ENCODE data around the gene SMURF2. TPM values are rescaled to one million over a fixed set of nuclear protein-coding genes. Genes with fewer than 3 reads are reported as not detected.

Gene SMURF2
- total RNA-seq, 1 donor from 2014 or later = 33.3 TPM

DNA sequence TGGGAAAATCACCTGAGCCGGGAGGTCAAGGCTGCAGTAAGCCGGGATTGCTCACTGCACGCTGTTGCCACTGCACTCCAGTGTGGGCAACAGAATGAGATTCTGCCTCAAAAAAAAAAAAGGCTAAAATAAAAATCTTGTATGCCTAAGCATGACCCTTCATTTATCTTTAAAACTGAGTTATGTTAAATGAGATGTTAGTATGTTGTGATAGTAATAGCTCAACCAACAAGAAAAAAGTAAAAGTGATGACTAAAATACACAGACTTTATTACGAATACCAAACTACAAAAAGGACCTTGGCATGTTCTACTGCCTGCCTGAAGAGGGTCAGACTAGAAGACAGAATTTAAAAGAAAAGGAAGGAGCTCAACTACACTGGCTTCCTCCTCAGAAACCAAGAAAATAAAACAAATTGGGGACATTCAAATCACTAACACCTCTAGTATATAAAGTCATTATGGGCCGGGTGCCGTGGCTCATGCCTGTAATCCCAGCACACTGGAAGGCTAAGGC lies 4.4 kb downstream of the SMURF2 start:
- Mint-ChIP-seq H3K9me3 (ENCODE audit: unreplicated experiment) (peaks cover 5% of the 10 kb centered on the region), H3K4me1 (ENCODE audit: low read depth, unreplicated experiment) (peaks cover 9% of the 10 kb centered on the region), H3K36me3 (ENCODE audit: unreplicated experiment) (peaks cover 10% of the 10 kb centered on the region), H3K27ac (ENCODE audit: unreplicated experiment) (no peak overlapping the region), H3K27me3 (ENCODE audit: unreplicated experiment) (peaks cover 5% of the 10 kb centered on the region), H3K4me3 (ENCODE audit: unreplicated experiment) (no peak overlapping the region)
- no peak for DNase-seq
- TF ChIP-seq, protein P1, sequence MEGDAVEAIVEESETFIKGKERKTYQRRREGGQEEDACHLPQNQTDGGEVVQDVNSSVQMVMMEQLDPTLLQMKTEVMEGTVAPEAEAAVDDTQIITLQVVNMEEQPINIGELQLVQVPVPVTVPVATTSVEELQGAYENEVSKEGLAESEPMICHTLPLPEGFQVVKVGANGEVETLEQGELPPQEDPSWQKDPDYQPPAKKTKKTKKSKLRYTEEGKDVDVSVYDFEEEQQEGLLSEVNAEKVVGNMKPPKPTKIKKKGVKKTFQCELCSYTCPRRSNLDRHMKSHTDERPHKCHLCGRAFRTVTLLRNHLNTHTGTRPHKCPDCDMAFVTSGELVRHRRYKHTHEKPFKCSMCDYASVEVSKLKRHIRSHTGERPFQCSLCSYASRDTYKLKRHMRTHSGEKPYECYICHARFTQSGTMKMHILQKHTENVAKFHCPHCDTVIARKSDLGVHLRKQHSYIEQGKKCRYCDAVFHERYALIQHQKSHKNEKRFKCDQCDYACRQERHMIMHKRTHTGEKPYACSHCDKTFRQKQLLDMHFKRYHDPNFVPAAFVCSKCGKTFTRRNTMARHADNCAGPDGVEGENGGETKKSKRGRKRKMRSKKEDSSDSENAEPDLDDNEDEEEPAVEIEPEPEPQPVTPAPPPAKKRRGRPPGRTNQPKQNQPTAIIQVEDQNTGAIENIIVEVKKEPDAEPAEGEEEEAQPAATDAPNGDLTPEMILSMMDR (IDR thresholded peaks at IDR 0.05; ENCODE audit: partially characterized antibody, unreplicated experiment) = no peak

- Mint-ChIP-seq H3K27me3 (ENCODE audit: unreplicated experiment) (no peaks in the 10 kb centered on the region), H3K4me3 (ENCODE audit: unreplicated experiment) (no peak overlapping the region), H3K4me1 (ENCODE audit: low read depth, unreplicated experiment) (peaks cover 9% of the 10 kb centered on the region), H3K36me3 (ENCODE audit: unreplicated experiment) (peaks cover 10% of the 10 kb centered on the region), H3K9me3 (ENCODE audit: unreplicated experiment) (no peaks in the 10 kb centered on the region), H3K27ac (ENCODE audit: unreplicated experiment) (no peak overlapping the region)
- no peak for DNase-seq
- TF ChIP-seq, protein P1 (IDR thresholded peaks at IDR 0.05; ENCODE audit: partially characterized antibody, unreplicated experiment) = no peak
Measured at GRCh38 chr17:64655704-64656103, 6.4 kb downstream of the SMURF2 start.

DNA sequence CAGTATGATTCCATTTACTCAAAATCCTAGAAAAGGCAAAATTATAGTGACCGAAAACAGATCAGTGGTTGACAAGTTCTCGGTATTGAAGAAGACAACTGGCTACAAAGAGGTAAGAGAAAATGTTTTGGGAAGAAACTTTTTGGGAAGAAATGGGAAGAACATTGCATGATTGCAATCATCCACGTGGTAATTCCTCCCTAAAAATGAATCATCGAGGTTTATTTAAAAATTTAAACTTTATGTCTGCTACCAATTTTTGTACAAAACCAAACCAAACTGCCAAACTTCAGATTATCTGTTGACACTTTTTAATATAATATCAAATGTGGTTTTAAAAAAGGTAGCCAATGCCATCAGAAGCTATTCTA lies 8.1 kb downstream of the SMURF2 start:
- Mint-ChIP-seq H3K4me1 (ENCODE audit: low read depth, unreplicated experiment) (peaks cover 1% of the 10 kb centered on the region), H3K27ac (ENCODE audit: unreplicated experiment) (no peak overlapping the region), H3K36me3 (ENCODE audit: unreplicated experiment) (peaks cover 10% of the 10 kb centered on the region), H3K9me3 (ENCODE audit: unreplicated experiment) (no peaks in the 10 kb centered on the region), H3K4me3 (ENCODE audit: unreplicated experiment) (no peak overlapping the region), H3K27me3 (ENCODE audit: unreplicated experiment) (no peaks in the 10 kb centered on the region)
- no peak for DNase-seq
- TF ChIP-seq, protein P1 (IDR thresholded peaks at IDR 0.05; ENCODE audit: partially characterized antibody, unreplicated experiment) = no peak

- H3K9me3 Mint-ChIP-seq (ENCODE audit: unreplicated experiment) = no peaks in the 10 kb centered on the region
- H3K4me3 Mint-ChIP-seq (ENCODE audit: unreplicated experiment) = no peak overlapping the region
- peaks cover 1% of the 10 kb centered on the region for H3K4me1 Mint-ChIP-seq (ENCODE audit: low read depth, unreplicated experiment)
- no peaks in the 10 kb centered on the region for H3K27me3 Mint-ChIP-seq (ENCODE audit: unreplicated experiment)
- H3K27ac Mint-ChIP-seq (ENCODE audit: unreplicated experiment) = no peak overlapping the region
- peaks cover 10% of the 10 kb centered on the region for H3K36me3 Mint-ChIP-seq (ENCODE audit: unreplicated experiment)
- TF ChIP-seq, protein P1 (IDR thresholded peaks at IDR 0.05; ENCODE audit: partially characterized antibody, unreplicated experiment) = no peak
- DNase-seq = no peak
Measured at GRCh38 chr17:64653325-64653984, 8.7 kb downstream of the SMURF2 start.

DNA sequence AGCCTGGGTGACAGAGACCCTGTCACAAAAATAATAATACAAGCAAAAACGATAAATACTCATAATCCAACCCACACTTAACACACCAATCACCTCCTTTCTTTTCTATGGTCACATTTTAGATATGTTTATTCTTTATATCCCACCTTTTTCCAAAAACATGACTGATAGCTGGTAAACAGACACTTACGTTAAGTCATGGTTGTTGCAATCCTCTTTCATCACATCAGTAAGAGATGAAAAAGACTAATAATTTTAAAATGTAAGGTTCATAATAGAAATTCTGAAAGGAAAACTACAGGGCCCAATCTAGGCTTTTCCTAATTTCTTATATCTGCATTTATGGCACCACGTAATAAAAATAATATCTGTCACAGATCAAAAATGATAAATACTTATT lies 10.2 kb downstream of the SMURF2 start:
- no peaks in the 10 kb centered on the region for H3K4me1 Mint-ChIP-seq (ENCODE audit: low read depth, unreplicated experiment)
- H3K4me3 Mint-ChIP-seq (ENCODE audit: unreplicated experiment) = no peak overlapping the region
- TF ChIP-seq, protein P1 (IDR thresholded peaks at IDR 0.05; ENCODE audit: partially characterized antibody, unreplicated experiment) = no peak
- no peaks in the 10 kb centered on the region for H3K9me3 Mint-ChIP-seq (ENCODE audit: unreplicated experiment)
- no peak overlapping the region for H3K27ac Mint-ChIP-seq (ENCODE audit: unreplicated experiment)
- DNase-seq = no peak
- H3K27me3 Mint-ChIP-seq (ENCODE audit: unreplicated experiment) = no peaks in the 10 kb centered on the region
- H3K36me3 Mint-ChIP-seq (ENCODE audit: unreplicated experiment) = peaks cover 9% of the 10 kb centered on the region
